HG03469 (cell line): ENCODE measurements around the gene ADRB2.
A peak's percentile ranks its signal among the peaks of the same experiment; 100 is the strongest.

Source experiments
- ATAC-seq: cut with Tn5 transposase; IDR thresholded peaks from one replicate; pipeline ENCODE4 v1.9.1; 2021; ENCODE audit warnings: mild to moderate bottlenecking, moderate library complexity, moderate number of reproducible peaks; ENCODE audit not compliant: unreplicated experiment

The ADRB2 gene

DNA sequence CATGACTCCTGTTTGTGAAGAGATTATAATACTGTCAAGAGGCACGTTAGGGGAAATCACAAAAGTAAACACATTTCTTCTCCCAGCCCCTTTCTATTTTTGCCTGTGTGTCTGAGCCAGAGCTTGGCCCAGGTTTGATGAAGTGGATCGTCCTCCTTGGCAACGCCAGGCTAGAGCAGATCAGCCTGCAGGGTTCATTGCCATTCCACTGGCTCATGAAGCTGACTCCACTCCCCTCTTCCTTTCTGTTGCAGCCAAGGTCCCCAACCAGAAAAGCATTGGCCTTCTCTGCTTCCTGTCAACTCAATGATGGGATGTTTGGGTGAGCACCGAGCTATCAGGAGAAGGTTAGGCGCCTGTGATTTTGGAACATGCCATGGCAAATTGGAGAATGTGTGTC lies 3.3 kb downstream of the ADRB2 start:
- ATAC-seq = no peak

DNA sequence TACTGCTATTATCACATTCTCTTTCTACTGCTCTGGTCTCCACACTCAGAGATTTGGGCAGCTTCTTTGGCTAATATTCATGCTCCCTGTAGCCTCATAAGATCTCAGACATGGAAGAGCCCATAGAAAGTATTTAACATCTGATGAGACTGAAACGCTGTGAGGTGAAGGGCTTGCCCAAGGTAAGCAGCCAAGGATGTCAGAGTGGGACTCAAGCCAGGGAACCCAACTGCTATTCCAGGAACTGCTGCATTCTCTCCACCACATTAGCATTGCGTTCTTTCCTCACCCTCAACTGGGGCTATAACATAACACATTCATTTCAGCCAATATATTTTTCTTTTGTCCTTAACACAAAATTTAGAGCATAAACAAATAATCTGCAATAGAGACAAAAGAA lies 3.8 kb downstream of the ADRB2 start:
- ATAC-seq = no peak

DNA sequence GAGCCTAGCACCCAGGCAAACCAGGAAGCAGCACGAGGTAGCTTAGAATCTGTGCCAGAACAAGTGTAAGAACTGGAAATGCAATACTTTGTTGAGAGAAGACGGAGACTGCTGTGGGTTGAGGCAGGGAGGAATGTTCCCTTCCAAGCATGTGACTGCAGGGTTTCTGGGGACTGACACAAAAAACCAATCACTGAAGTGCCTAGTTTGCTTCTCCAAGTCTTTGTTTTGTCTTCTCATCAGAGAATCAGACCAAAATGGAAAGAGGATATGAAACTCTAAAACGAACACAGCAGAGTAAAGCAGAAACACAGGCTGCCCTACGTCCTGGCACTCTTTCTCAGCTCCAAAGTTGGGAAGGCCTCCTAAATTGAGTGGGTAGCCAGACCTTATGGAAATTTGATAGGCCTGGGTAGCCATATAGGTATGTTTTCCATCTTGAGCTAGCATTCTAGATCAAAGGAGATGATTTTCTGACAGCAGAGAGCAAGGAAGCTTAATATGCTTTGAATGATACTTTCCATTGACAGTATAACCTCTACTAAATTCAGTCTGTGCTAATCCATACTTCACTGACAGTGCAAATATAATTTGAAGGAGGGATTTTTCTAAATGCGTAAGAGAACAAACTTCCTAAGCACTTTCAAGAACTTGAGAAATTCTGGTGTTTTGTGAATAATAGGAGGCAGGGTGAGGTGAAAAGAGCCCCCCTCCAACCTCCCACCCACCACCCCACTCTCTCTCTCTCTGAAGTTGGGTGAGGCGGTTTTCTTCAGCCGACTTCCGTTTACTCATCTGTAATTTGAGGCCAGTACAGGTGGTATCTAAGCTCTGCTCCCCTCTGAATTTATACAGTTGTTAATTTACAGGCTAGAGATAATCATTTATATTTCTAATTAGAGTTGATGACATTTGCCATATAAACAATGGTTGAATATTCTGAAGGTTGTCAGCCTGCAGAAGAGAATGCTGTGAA lies 5.5 kb downstream of the ADRB2 start:
- ATAC-seq = peak; percentile 85

DNA sequence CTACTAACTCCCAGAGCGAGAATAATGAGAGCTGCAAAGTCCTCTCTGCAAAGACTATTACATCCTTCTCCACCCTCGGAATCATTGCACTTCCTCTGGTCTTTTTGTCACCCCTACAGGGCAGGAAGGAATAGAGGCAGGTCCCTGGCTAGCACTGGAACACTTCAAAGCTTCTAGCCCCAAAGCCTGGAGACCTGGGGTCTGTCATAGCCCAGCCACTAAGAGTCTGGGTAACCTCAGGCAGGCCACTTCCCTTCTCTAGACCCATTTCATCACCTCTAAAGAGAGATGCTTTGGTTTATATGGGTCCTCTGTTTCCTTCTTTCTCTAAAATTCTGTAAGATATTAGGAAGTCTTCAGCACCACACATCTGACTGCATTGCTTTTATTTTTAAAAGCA lies 6.7 kb downstream of the ADRB2 start:
- no peak for ATAC-seq

DNA sequence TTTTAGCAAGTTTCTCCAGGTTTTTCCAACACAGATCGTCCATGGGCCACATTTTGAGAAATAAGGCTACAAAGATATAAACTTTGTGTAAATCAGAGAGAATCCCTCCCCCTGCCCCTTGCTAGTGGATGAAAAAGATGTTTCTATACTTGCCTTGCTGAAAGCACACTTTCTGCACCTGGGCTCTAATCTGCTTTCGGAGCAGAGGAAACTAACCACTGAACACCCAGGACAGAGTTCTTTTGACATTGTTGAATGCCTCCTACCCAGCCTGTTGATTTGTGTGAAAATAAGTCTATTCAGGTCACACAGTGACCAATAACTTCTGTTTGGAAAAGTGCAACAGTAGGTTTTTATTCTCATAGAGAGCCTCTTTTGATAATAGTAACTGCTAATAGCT lies 7.5 kb downstream of the ADRB2 start:
- no peak for ATAC-seq

DNA sequence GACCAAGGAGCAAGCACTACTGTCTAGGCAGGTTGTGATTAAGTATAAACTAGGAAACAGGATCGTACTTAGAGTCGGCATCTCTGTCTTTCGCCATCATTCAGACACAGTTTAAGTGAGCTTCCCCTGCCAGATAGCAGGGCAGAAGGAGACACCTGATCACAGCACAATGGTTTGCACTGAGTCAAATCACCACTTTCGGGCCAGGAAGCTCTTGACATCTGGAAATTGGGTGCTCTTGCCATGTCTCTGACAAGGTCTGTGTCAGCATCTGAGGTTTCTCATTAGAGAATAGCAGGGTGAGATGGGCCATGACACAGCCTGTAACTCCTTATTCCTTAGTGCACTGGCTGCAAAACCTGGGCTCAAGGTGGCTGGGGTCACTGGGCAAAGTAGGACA lies 8.3 kb downstream of the ADRB2 start:
- peak; percentile 46 for ATAC-seq

DNA sequence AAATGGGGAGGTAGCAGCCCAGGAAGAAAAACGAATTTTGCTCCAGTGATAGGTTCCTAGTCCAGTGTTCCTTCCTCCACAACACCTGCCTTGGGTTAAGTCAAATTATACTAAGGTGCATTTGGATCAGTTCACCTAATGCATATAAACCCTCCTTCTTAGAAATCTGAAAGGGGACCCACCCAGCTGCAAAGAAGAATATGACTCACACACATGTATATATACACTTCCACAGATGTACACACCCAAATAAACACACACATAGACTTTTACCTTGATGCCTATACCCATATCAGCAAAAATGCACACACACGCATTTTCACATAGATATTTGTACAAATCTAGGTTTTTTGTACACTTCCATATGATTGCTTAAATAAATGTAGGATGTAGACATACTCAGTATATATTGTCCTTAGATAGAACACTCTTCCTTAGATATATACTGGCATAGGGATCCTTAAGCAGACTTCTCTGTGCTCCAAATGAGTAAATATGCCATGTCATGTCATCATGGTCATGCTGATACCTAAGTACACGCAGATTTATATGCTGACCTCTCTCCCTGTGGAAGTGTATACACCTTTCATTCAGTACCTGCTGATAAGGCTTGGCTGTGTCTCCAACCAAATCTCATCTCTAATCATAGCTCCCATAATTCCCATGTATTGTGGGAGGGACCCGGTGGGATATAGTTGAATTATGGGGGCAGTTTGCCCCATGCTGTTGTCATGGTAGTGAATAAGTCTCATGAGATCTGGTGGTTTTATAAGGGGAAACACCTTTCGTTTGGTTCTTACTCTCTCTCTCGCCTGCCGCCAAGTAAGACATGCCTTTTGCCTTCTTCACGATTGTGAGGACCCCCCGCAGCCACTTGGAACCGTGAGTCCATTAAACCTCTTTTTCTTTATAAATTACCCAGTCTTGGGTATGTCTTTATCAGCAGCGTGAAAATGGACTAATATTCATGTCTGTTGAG lies 10.2 kb downstream of the ADRB2 start:
- ATAC-seq = no peak

DNA sequence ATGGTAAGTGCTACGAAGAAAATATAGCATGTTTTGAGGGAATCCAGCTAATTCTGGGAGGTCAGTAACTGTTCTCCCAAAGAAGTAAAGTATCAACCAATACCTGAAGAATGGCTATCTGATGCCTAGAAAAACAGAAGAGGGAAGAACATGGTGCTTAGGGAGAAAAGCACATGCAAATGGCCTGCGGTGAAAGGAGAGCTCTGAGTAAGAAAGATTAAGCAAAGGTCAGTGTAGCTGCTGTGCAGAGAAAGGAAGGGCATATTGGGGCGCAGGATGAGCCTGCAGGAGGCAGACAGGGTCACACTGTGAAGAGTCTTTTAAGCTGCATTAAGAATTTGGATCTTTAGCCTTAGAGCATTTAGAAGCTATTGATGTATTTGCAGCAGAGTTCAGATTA lies 11.0 kb downstream of the ADRB2 start:
- ATAC-seq = no peak

DNA sequence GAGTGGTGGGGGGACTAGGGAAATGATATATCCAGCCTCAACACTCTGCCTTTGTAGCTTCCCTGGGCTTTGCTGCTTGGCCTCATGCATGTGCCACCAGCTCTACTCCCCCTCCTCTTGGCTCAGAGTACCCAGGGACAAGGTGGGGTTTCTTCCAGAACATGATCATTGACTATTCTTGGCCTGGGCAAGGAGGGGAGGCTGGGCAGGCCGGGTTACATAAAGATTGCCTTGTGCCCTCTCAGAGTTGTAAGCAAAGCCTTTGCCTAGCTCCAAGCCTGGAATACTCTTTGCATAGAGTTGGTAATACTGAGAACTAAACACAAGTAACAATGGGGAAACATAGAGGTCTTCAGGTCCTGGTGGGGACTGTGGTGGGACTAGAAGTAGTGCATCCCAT lies 11.9 kb downstream of the ADRB2 start:
- no peak for ATAC-seq

DNA sequence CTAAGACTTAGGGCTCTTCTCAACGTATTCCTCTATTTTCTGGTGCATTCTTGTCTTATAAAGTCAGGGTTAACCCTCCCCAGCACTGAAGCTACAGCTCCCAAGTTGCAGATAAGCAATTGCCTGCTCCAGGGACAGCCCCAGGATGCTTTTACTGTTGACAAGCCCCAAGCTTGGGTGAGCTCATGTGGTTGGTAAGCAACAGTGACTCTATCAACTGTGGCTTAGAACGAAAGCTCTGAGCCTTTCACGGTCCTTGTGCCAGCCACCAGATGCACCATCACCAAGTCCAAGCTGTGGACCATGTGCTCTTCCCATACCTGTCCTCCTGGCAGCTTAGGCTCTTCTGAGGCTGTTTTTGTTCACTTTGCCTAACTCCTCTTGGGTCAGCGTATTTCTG lies 13.5 kb downstream of the ADRB2 start:
- ATAC-seq = peak; percentile 59

DNA sequence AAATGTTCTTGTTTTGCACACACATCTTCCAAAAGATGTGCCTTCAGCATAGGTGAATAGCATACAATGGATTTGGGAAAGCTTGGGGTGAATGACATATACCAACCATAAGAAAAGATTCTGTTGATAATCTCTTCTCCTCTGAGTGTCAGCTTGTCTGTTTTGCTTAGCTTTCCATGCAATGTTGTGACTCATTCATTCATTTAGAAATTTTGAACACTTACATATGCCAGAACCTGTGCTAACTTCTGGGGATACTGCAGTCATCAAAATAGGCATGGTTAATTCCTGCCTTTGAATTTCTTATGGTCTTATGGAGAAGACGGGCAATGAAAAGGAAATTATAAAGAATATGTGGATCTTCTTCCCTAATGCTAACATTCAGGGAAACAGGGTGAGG lies 14.1 kb downstream of the ADRB2 start:
- ATAC-seq = no peak

DNA sequence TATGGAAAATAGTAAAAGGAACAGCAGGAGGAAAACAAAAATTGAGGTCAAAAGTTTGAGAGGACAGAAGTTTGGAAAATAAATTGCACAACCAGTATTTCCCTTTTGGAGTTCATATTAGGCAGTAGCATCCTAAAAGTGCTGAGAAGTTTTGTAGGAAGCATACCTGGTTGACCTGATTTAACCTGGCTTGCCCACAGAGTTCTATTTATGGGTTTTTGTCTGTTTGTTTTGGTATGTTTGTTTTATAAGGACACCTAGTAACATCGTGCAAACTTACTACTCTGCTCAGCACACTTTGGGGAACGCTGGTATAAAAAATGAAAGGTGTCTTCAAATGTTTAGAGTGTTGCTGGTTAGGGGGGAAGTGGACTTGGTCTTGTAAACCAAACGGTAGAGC lies 15.1 kb downstream of the ADRB2 start:
- no peak for ATAC-seq

DNA sequence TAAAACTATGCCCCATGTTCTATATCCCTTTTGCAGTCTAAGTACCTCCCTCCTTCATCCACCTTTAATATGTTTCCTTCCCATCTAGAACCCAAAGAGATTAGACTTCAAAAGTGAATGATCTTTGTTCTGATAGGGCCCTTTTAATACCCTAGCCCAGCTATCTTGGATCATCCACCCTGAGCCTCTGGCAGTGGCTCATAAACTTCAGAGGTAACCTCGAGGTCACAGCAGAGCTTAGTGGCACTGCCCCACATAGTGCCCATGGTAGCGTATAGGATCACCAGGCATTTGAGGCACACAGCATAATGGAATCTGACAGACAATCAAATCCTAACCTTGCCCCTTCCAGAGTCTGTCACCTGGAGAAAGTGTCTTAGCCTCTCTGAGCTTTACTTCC lies 15.8 kb downstream of the ADRB2 start:
- no peak for ATAC-seq

DNA sequence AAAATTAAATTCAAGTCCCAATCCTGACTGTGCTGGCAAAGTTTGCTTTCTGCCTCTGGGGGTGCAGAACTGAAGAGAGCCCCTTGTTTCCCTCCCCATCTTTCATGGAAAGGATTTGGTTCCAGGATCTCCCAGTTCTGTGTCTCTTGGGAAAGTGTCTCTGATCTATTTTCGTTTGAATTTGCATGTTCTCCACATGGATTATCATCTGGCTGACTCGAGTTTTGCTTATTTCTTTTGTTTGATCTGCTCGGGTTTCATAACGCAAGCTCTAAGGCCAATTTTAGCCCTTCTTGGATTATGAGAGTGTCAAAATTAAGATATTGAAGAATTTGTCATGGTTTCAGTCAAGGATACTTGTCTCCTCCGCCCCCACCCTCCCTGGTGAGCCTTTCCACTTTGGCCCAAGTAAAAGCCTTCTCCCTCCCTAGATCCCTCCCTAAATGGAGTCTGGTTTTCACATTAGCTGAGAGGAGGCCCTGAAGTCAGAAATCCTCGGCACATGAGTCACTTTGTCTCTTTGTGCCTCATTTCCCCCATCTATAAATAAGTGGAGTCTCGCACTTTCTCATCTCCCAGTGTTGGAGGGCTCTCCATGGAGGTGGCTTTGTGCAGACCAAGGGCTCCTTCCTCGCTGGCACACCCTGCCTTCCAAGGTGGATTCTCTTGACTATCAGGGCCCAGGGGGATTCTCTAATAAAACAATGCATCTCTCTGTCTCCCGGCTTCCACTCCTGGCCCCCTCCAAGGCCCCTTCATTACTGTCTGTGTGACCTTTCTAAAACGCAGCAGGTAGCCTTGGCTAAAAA lies 17.3 kb downstream of the ADRB2 start:
- no peak for ATAC-seq

DNA sequence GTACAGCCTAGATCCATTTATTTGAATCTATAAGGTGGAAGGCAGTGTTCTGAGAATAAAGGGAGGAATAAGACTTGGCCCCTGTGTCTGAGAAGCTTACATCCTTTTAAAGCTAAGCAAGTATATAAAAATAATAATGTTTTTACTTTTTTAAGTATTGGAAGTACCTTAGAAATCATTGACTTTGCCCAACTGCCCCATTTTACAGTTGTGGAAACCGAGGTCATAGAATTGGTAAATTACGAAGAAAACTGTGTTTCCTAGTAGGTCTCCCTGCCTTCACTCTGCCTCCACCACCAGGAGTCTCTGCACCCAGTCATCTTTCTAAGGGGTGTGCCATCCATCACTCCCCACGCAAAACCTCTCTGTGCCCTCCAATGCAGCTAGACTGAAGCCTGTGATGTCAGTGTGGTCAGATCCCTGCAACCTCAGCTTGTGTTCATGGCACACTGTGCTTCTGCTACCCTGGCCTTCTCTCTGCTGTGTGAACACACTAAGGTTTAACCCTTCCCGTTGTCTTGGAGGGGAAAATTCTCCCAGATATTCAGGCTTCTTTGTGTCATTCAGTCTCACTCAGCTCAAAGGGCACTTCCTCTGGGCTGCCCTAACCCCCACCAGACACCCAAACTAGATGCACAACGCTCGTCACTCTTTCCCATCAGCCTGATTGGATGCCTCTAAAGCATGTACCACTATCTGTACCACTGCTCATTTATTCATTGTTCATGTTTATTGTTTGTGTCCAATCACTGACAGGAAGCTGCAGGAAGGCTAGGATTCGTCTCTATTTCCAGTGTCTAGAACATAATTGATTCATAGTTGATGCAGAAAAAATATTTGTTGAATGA lies 18.2 kb downstream of the ADRB2 start:
- no peak for ATAC-seq

DNA sequence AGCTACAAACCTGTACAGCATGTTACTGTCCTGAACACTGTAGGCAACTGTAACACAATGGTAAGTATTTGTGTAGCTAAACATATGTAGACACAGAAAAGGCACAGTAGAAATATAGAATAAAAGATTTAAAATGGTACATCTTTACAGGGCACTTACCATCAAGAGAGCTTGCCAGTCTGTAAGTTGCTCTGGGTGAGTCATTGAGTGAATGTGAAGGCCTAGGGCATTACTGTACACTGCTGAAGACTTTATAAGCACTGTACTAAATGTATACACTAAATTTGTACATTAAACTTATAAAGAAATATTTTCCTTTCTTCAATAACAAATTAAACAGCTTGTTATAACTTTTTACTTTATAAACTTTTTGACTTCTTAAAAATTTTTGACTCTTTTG lies 20.5 kb downstream of the ADRB2 start:
- ATAC-seq = no peak

DNA sequence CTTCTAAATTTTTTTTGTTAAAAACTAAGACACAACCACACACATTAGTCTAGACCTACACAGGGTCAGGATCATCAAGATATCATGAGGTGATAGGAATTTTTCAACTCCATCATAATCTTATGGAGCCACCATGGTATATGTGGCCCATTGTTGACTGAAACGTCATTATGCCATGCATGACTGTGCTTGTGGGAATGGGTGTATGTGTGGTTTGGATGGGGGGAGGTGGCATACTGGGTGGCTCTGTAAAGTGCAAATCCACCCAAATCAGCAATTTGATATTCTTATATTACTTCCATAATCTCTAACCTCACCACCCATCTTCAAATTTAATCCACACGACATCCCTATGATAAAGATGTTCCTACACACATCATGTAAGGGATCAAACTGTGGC lies 21.0 kb downstream of the ADRB2 start:
- ATAC-seq = no peak

DNA sequence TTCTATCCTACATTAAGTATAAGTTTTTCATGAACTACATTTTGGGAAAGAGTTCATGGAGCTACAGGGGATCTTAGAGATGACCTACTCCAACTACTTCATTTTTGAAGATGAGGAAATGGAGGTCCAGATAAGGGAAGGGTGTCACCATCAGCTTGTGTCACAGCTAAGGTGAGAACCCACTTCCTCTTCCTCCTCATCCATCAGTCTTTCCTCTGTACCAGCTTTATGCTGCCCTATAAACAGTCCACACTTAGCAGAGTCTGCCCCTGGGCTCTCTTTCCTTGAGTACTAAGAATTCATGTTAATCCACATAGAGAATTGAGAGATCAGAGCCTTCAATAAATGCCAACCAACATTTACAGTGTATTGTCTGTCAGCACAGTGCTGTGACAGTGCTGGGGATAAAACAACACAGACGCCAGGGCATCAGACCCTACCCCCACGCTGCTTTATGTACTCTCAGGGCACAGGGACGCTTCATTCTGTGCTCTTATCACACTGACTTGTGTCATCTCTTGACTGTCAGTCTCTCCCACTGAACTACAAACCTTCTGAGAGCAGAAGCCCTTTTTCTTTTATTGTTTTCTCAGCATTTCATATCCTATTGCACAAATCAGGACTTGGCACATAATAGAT lies 22.1 kb downstream of the ADRB2 start:
- ATAC-seq = no peak

DNA sequence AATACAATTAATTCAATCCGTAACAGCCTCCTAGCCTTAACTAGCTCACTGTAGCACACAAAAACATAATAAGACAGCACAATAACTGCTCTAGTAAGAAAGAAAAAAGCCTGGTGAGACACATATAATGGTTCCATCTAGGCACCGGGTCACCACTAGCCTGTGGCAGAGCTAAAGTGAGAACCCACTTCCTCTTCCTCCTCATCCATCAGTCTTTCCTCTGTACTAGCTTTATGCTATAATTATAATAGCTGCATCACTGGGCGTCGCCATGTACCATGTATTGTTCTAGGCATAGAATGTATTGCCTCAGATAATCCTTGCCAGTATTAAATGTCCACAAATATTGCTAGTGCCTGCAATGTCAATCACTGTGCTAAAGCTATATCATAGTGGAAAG lies 23.1 kb downstream of the ADRB2 start:
- ATAC-seq = peak; percentile 52
